Body of pancreas (tissue), 4 donors: ENCODE measurements around the gene VSIG2.

Experiments
- CTCF ChIP-seq, 7 experiments: fragments of 450-650 bp in 4 of 7; fragments of 200-600 bp in 3 of 7; sonication (generic) in 3 of 7; IDR thresholded peaks; one replicate each; pipeline ENCODE4 v1.5.1; 2016 to 2019; ENCODE audit warnings: antibody characterized with exemption in 7 of 7
- POLR2A ChIP-seq, 3 donors: fragments of 450-650 bp; IDR thresholded peaks; one replicate each; pipeline ENCODE4 v1.6.1; 2016; ENCODE audit warnings: antibody characterized with exemption in 3 of 3, mild to moderate bottlenecking in 2 of 3

DNA sequence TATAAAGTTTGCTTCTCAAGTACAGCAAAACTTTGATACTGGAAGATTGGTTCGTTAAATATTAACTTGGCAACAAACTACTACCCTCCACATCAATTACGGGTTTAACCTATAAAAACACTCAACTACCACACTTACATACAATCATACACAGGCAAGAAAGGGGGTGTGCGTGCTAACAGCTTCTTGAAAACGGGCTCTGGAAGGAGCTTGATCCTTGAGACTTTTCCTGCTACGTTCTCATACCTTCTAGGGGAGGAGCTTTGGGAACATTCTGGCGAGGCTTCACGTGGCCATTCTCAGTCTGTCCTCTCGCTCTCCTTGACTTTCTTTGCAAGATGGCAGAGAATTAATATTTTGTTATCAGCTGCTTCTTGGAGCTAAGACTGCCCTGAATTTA, 16.9 kb upstream of the VSIG2 start:
- TF ChIP-seq POLR2A (IDR thresholded peaks at IDR 0.05) (no peak), CTCF (IDR thresholded peaks at IDR 0.05) (no peak)
